ENCODE data around the gene SIRPG.

- TF ChIP-seq TAF1 (IDR thresholded peaks at IDR 0.05; ENCODE audit: borderline replicate concordance, low read depth, low read length) (no peak), EZH2phosphoT487 (IDR thresholded peaks at IDR 0.05; ENCODE audit: borderline replicate concordance, low read depth) (no peak), RAD21 (IDR thresholded peaks at IDR 0.05; ENCODE audit: low read length) (no peak), YY1 (IDR thresholded peaks at IDR 0.05; ENCODE audit: low read depth) (no peak), GABPA (IDR thresholded peaks at IDR 0.05; ENCODE audit: low read depth) (no peak), POLR2AphosphoS5 (IDR thresholded peaks at IDR 0.05; ENCODE audit: low read depth, low read length) (no peak), MAX (IDR thresholded peaks at IDR 0.05; ENCODE audit: low read depth) (no peak), REST (IDR thresholded peaks at IDR 0.05; ENCODE audit: low read depth, low read length) (no peak), NFIC (IDR thresholded peaks at IDR 0.05; ENCODE audit: borderline replicate concordance) (no peak), RCOR1 (IDR thresholded peaks at IDR 0.05; ENCODE audit: low read length) (no peak)
- TF ChIP-seq, protein P1, sequence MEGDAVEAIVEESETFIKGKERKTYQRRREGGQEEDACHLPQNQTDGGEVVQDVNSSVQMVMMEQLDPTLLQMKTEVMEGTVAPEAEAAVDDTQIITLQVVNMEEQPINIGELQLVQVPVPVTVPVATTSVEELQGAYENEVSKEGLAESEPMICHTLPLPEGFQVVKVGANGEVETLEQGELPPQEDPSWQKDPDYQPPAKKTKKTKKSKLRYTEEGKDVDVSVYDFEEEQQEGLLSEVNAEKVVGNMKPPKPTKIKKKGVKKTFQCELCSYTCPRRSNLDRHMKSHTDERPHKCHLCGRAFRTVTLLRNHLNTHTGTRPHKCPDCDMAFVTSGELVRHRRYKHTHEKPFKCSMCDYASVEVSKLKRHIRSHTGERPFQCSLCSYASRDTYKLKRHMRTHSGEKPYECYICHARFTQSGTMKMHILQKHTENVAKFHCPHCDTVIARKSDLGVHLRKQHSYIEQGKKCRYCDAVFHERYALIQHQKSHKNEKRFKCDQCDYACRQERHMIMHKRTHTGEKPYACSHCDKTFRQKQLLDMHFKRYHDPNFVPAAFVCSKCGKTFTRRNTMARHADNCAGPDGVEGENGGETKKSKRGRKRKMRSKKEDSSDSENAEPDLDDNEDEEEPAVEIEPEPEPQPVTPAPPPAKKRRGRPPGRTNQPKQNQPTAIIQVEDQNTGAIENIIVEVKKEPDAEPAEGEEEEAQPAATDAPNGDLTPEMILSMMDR (IDR thresholded peaks at IDR 0.05) = no peak
Measured at GRCh38 chr20:1685304-1686052, 27.9 kb upstream of the SIRPG start.
